ENCODE measurements around the gene NPL.

- no peak for TF ChIP-seq CTCF (IDR thresholded peaks at IDR 0.05)
- no peak for TF ChIP-seq POLR2A (IDR thresholded peaks at IDR 0.05)
These were observed 10.7 kb upstream of the NPL start for GRCh38 chr1:182778862-182779261.
